Stimulated activated naive B cell treated with anti-CD40 and anti-IgM and Interleukin-4, amounts not matched to agents 10 μg/mL and 1 μg/mL and 100 μg/mL, for 72 hours (primary cell): ENCODE data around the gene ITGB8.
A peak's percentile ranks its signal among the peaks of the same experiment; 100 is the strongest.

Source experiments
- ATAC-seq, 2 donors: fragments of 150-1000 bp; cut with Tn5 transposase; replicated peaks; 2 replicates each; pipeline ENCODE4 v1.10.0; 2021; ENCODE audit warnings: moderate library complexity in 1 of 2
- DNase-seq: peaks from one replicate; pipeline ENCODE4 v3.0.0; 2021
- H3K27ac Mint-ChIP-seq: one replicate; pipeline ENCODE4 v1.8.0; 2022; ENCODE audit warnings: mild to moderate bottlenecking, mixed read lengths
- H3K27me3 Mint-ChIP-seq, 2 donors: one replicate each; pipeline ENCODE4 v1.8.0; 2022; ENCODE audit warnings: mixed read lengths in 2 of 2
- H3K36me3 Mint-ChIP-seq, 2 donors: one replicate each; pipeline ENCODE4 v1.8.0; 2022; ENCODE audit warnings: mixed read lengths in 2 of 2, mild to moderate bottlenecking in 1 of 2
- H3K4me1 Mint-ChIP-seq, 2 donors: one replicate each; pipeline ENCODE4 v1.8.0; 2022; ENCODE audit warnings: mixed read lengths in 2 of 2, mild to moderate bottlenecking in 1 of 2
- H3K4me3 Mint-ChIP-seq, 2 donors: one replicate each; pipeline ENCODE4 v1.8.0; 2022; ENCODE audit warnings: mild to moderate bottlenecking in 2 of 2, mixed read lengths in 2 of 2, moderate library complexity in 1 of 2
- H3K9me3 Mint-ChIP-seq, 2 donors: one replicate each; pipeline ENCODE4 v1.8.0; 2022; ENCODE audit warnings: mixed read lengths in 2 of 2, mild to moderate bottlenecking in 1 of 2

The ITGB8 gene

GRCh38 chr7:20395104-20395503 is 64.4 kb downstream of the ITGB8 start:
- ATAC-seq: no peak
- Mint-ChIP-seq H3K4me3 (no peak overlapping the region), H3K9me3 (no peaks in the 10 kb centered on the region), H3K27me3 (no peaks in the 10 kb centered on the region), H3K27ac (no peak overlapping the region), H3K36me3 (no peaks in the 10 kb centered on the region), H3K4me1 (no peaks in the 10 kb centered on the region)
- no peak for DNase-seq

GRCh38 chr7:20395511-20395910 is 64.8 kb downstream of the ITGB8 start:
- Mint-ChIP-seq H3K4me1 (no peaks in the 10 kb centered on the region), H3K9me3 (no peaks in the 10 kb centered on the region), H3K27ac (no peak overlapping the region), H3K27me3 (no peaks in the 10 kb centered on the region), H3K4me3 (no peak overlapping the region), H3K36me3 (no peaks in the 10 kb centered on the region)
- ATAC-seq: no peak
- no peak for DNase-seq

GRCh38 chr7:20399521-20399920 is 68.8 kb downstream of the ITGB8 start:
- H3K36me3 Mint-ChIP-seq: no peaks in the 10 kb centered on the region
- no peaks in the 10 kb centered on the region for H3K27me3 Mint-ChIP-seq
- no peak overlapping the region for H3K27ac Mint-ChIP-seq
- ATAC-seq: no peak
- no peak for DNase-seq
- no peaks in the 10 kb centered on the region for H3K4me1 Mint-ChIP-seq
- H3K4me3 Mint-ChIP-seq: no peak overlapping the region
- H3K9me3 Mint-ChIP-seq: no peaks in the 10 kb centered on the region

- no peak overlapping the region for H3K4me3 Mint-ChIP-seq
- H3K27ac Mint-ChIP-seq: no peak overlapping the region
- ATAC-seq (no peak), DNase-seq (no peak)
- H3K36me3 Mint-ChIP-seq: no peaks in the 10 kb centered on the region
- H3K9me3 Mint-ChIP-seq: no peaks in the 10 kb centered on the region
- no peaks in the 10 kb centered on the region for H3K27me3 Mint-ChIP-seq
- H3K4me1 Mint-ChIP-seq: no peaks in the 10 kb centered on the region
These were observed 71.4 kb downstream of the ITGB8 start for GRCh38 chr7:20401861-20402746.

- H3K4me3 Mint-ChIP-seq: no peak overlapping the region
- DNase-seq (no peak), ATAC-seq (no peak)
- no peaks in the 10 kb centered on the region for H3K9me3 Mint-ChIP-seq
- H3K27ac Mint-ChIP-seq: no peak overlapping the region
- H3K36me3 Mint-ChIP-seq: no peaks in the 10 kb centered on the region
- H3K27me3 Mint-ChIP-seq: no peaks in the 10 kb centered on the region
- H3K4me1 Mint-ChIP-seq: no peaks in the 10 kb centered on the region
These were observed 72.1 kb downstream of the ITGB8 start for GRCh38 chr7:20402747-20403230.

GRCh38 chr7:20403331-20403730 is 72.6 kb downstream of the ITGB8 start:
- Mint-ChIP-seq H3K4me3 (no peak overlapping the region), H3K9me3 (no peaks in the 10 kb centered on the region), H3K36me3 (no peaks in the 10 kb centered on the region), H3K4me1 (no peaks in the 10 kb centered on the region), H3K27ac (no peak overlapping the region), H3K27me3 (no peaks in the 10 kb centered on the region)
- ATAC-seq: no peak
- no peak for DNase-seq

- Mint-ChIP-seq H3K27ac (no peak overlapping the region), H3K36me3 (no peaks in the 10 kb centered on the region), H3K27me3 (no peaks in the 10 kb centered on the region), H3K9me3 (no peaks in the 10 kb centered on the region), H3K4me3 (no peak overlapping the region), H3K4me1 (no peaks in the 10 kb centered on the region)
- DNase-seq (no peak), ATAC-seq (no peak)
These were observed 73.6 kb downstream of the ITGB8 start for GRCh38 chr7:20404320-20404719.

GRCh38 chr7:20407585-20408466 is 77.1 kb downstream of the ITGB8 start:
- Mint-ChIP-seq H3K4me1 (no peaks in the 10 kb centered on the region), H3K36me3 (no peaks in the 10 kb centered on the region), H3K27ac (no peak overlapping the region), H3K4me3 (no peak overlapping the region), H3K27me3 (no peaks in the 10 kb centered on the region), H3K9me3 (no peaks in the 10 kb centered on the region)
- DNase-seq (no peak), ATAC-seq (no peak)

GRCh38 chr7:20408467-20408826 is 77.7 kb downstream of the ITGB8 start:
- H3K4me3 Mint-ChIP-seq: no peak overlapping the region
- H3K27ac Mint-ChIP-seq: no peak overlapping the region
- H3K36me3 Mint-ChIP-seq: no peaks in the 10 kb centered on the region
- H3K27me3 Mint-ChIP-seq: no peaks in the 10 kb centered on the region
- ATAC-seq (no peak), DNase-seq (no peak)
- no peaks in the 10 kb centered on the region for H3K4me1 Mint-ChIP-seq
- H3K9me3 Mint-ChIP-seq: no peaks in the 10 kb centered on the region

- no peak for DNase-seq
- Mint-ChIP-seq H3K4me1 (no peaks in the 10 kb centered on the region), H3K27ac (no peak overlapping the region), H3K4me3 (no peak overlapping the region), H3K9me3 (no peaks in the 10 kb centered on the region), H3K27me3 (no peaks in the 10 kb centered on the region), H3K36me3 (no peaks in the 10 kb centered on the region)
- ATAC-seq: no peak
These were observed 79.3 kb downstream of the ITGB8 start for GRCh38 chr7:20409961-20410360.

- DNase-seq (no peak), ATAC-seq (no peak)
- H3K4me1 Mint-ChIP-seq: no peaks in the 10 kb centered on the region
- no peak overlapping the region for H3K4me3 Mint-ChIP-seq
- H3K9me3 Mint-ChIP-seq: no peaks in the 10 kb centered on the region
- no peak overlapping the region for H3K27ac Mint-ChIP-seq
- no peaks in the 10 kb centered on the region for H3K36me3 Mint-ChIP-seq
- H3K27me3 Mint-ChIP-seq: no peaks in the 10 kb centered on the region
These were observed 80.7 kb downstream of the ITGB8 start for GRCh38 chr7:20411372-20411771.

GRCh38 chr7:20412032-20412431 is 81.3 kb downstream of the ITGB8 start:
- DNase-seq: no peak
- no peak overlapping the region for H3K27ac Mint-ChIP-seq
- H3K4me1 Mint-ChIP-seq: peaks cover 0 to 2% of the 10 kb centered on the region in 2 donors
- H3K36me3 Mint-ChIP-seq: no peaks in the 10 kb centered on the region
- H3K9me3 Mint-ChIP-seq: no peaks in the 10 kb centered on the region
- ATAC-seq: no peak
- no peak overlapping the region for H3K4me3 Mint-ChIP-seq
- no peaks in the 10 kb centered on the region for H3K27me3 Mint-ChIP-seq

GRCh38 chr7:20417260-20417659 is 86.6 kb downstream of the ITGB8 start:
- peak in 1 of 2 donors; percentile 27 for ATAC-seq
- H3K27ac Mint-ChIP-seq: no peak overlapping the region
- H3K36me3 Mint-ChIP-seq: no peaks in the 10 kb centered on the region
- no peak overlapping the region for H3K4me3 Mint-ChIP-seq
- no peaks in the 10 kb centered on the region for H3K9me3 Mint-ChIP-seq
- peaks cover 3 to 6% of the 10 kb centered on the region in 2 donors for H3K4me1 Mint-ChIP-seq
- H3K27me3 Mint-ChIP-seq: no peaks in the 10 kb centered on the region
- DNase-seq: no peak

- no peaks in the 10 kb centered on the region for H3K36me3 Mint-ChIP-seq
- DNase-seq (no peak), ATAC-seq (no peak)
- no peaks in the 10 kb centered on the region for H3K27me3 Mint-ChIP-seq
- H3K4me1 Mint-ChIP-seq: peaks cover 3 to 6% of the 10 kb centered on the region in 2 donors
- no peak overlapping the region for H3K4me3 Mint-ChIP-seq
- H3K9me3 Mint-ChIP-seq: no peaks in the 10 kb centered on the region
- no peak overlapping the region for H3K27ac Mint-ChIP-seq
These were observed 87.1 kb downstream of the ITGB8 start for GRCh38 chr7:20417675-20418382.
